RCC 7860 (cell line): ENCODE data around the gene WWC2.
A peak's percentile ranks its signal among the peaks of the same experiment; 100 is the strongest.

Experiments used
- DNase-seq: peaks from one replicate; pipeline ENCODE4 v3.0.0-alpha.2; 2015; ENCODE audit warnings: low spot score
- FAIRE-seq: peaks from 2 replicates; lab custom pipeline; 2012; peaks lifted over from hg19 to GRCh38; lab: Jason Lieb, UNC

Gene WWC2

GRCh38 chr4:183098723-183099536, at the start of gene WWC2:
Gene WWC2 (plus strand): TSS chr4:183099257. CDS start chr4:183099492, 235 bp downstream.
- peak; percentile 68 for DNase-seq
- no peak for FAIRE-seq

- FAIRE-seq (no peak), DNase-seq (no peak)
Measured at GRCh38 chr4:183053681-183054080, 45.4 kb upstream of the WWC2 start.

GRCh38 chr4:183057255-183057654, 41.8 kb upstream of the WWC2 start:
- no peak for FAIRE-seq
- DNase-seq, result no peak

GRCh38 chr4:183059797-183060196, 39.3 kb upstream of the WWC2 start:
- no peak for DNase-seq
- no peak for FAIRE-seq

GRCh38 chr4:183068502-183068901, 30.6 kb upstream of the WWC2 start:
- FAIRE-seq, result no peak
- no peak for DNase-seq

- FAIRE-seq, result no peak
- DNase-seq, result no peak
Measured at GRCh38 chr4:183071222-183071621, 27.8 kb upstream of the WWC2 start.

- no peak for FAIRE-seq
- no peak for DNase-seq
Measured at GRCh38 chr4:183072176-183072575, 26.9 kb upstream of the WWC2 start.

GRCh38 chr4:183073838-183074145, 25.3 kb upstream of the WWC2 start:
- no peak for FAIRE-seq
- no peak for DNase-seq

- no peak for FAIRE-seq
Measured at GRCh38 chr4:183074288-183074990, 24.6 kb upstream of the WWC2 start.

GRCh38 chr4:183078634-183079033, 20.4 kb upstream of the WWC2 start:
- no peak for DNase-seq
- FAIRE-seq, result no peak

More at GRCh38 chr4:183074288-183074990, 24.6 kb upstream of the WWC2 start:
- no peak for DNase-seq

- FAIRE-seq (no peak), DNase-seq (no peak)
Measured at GRCh38 chr4:183080372-183081115, 18.5 kb upstream of the WWC2 start.

- DNase-seq (no peak), FAIRE-seq (no peak)
Measured at GRCh38 chr4:183081116-183081469, 18.0 kb upstream of the WWC2 start.

GRCh38 chr4:183082053-183082452, 17.0 kb upstream of the WWC2 start:
- FAIRE-seq (no peak), DNase-seq (no peak)

GRCh38 chr4:183094393-183095198, 4.5 kb upstream of the WWC2 start:
- DNase-seq, result no peak
- no peak for FAIRE-seq

GRCh38 chr4:183095199-183095512, 3.9 kb upstream of the WWC2 start:
- DNase-seq (no peak), FAIRE-seq (no peak)

- DNase-seq, result no peak
- no peak for FAIRE-seq
Measured at GRCh38 chr4:183096276-183096965, 2.6 kb upstream of the WWC2 start.

- DNase-seq (no peak), FAIRE-seq (no peak)
Measured at GRCh38 chr4:183097231-183098018, 1.6 kb upstream of the WWC2 start.

GRCh38 chr4:183098019-183098722, 886 bp upstream of the WWC2 start:
- FAIRE-seq, result no peak
- no peak for DNase-seq
